ENCODE measurements around the gene EXOC3L2. TPM values are rescaled to one million over a fixed set of nuclear protein-coding genes. Genes with fewer than 3 reads are reported as not detected.

Gene EXOC3L2
- total RNA-seq, 1 experiment from 2014 or later = 0.08 TPM

- Histone ChIP-seq H3K4me1 (ENCODE audit: control insufficient read depth, insufficient read depth, low read length) (no peaks in the 10 kb centered on the region; the same call in 1 of the 2 replicates), H3K27me3 (ENCODE audit: control insufficient read depth, insufficient read depth, low read length) (no peaks in the 10 kb centered on the region), H3K36me3 (ENCODE audit: control insufficient read depth, insufficient read depth, low read length) (no peaks in the 10 kb centered on the region; the same call in 1 of the 2 replicates), H3K27ac (ENCODE audit: low read length) (no peak overlapping the region), H3K9me3 (ENCODE audit: control insufficient read depth, insufficient read depth, low read depth, low read length) (no peaks in the 10 kb centered on the region), H3K4me3 (ENCODE audit: low read depth in 2 of 2, low read length in 2 of 2) (no peak overlapping the region)
- ATAC-seq (no peak), DNase-seq (ENCODE audit: low read depth, low spot score) (no peak)
- ChIA-PET CTCF (no interaction called here), POLR2A (no interaction called here)
- intact Hi-C loops (cut with micrococcal nuclease; ENCODE audit: unreplicated experiment) (loop anchor here (10.0 kb wide), 1 partner anchor 71 kb away; the partner anchor contains the start of gene CKM), in situ Hi-C loops (cut with HindIII; ENCODE audit: low pct_unique_long_range_greater_than_20kb, low sequenced_read_pairs) (no loop called here)
- TF ChIP-seq TCF7L2 (IDR thresholded peaks at IDR 0.05; ENCODE audit: low read depth, low read length) (no peak), POLR2AphosphoS5 (IDR thresholded peaks at IDR 0.05; ENCODE audit: low read depth, low read length) (no peak), SIN3A (IDR thresholded peaks at IDR 0.05; ENCODE audit: borderline replicate concordance, insufficient read depth, low read depth, low read length) (no peak)
- TF ChIP-seq, protein P1, sequence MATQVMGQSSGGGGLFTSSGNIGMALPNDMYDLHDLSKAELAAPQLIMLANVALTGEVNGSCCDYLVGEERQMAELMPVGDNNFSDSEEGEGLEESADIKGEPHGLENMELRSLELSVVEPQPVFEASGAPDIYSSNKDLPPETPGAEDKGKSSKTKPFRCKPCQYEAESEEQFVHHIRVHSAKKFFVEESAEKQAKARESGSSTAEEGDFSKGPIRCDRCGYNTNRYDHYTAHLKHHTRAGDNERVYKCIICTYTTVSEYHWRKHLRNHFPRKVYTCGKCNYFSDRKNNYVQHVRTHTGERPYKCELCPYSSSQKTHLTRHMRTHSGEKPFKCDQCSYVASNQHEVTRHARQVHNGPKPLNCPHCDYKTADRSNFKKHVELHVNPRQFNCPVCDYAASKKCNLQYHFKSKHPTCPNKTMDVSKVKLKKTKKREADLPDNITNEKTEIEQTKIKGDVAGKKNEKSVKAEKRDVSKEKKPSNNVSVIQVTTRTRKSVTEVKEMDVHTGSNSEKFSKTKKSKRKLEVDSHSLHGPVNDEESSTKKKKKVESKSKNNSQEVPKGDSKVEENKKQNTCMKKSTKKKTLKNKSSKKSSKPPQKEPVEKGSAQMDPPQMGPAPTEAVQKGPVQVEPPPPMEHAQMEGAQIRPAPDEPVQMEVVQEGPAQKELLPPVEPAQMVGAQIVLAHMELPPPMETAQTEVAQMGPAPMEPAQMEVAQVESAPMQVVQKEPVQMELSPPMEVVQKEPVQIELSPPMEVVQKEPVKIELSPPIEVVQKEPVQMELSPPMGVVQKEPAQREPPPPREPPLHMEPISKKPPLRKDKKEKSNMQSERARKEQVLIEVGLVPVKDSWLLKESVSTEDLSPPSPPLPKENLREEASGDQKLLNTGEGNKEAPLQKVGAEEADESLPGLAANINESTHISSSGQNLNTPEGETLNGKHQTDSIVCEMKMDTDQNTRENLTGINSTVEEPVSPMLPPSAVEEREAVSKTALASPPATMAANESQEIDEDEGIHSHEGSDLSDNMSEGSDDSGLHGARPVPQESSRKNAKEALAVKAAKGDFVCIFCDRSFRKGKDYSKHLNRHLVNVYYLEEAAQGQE (IDR thresholded peaks at IDR 0.05; ENCODE audit: insufficient read depth in 1 of 2, low read depth in 2 of 2, low read length in 1 of 2) = no peak
- TF ChIP-seq, protein P2, sequence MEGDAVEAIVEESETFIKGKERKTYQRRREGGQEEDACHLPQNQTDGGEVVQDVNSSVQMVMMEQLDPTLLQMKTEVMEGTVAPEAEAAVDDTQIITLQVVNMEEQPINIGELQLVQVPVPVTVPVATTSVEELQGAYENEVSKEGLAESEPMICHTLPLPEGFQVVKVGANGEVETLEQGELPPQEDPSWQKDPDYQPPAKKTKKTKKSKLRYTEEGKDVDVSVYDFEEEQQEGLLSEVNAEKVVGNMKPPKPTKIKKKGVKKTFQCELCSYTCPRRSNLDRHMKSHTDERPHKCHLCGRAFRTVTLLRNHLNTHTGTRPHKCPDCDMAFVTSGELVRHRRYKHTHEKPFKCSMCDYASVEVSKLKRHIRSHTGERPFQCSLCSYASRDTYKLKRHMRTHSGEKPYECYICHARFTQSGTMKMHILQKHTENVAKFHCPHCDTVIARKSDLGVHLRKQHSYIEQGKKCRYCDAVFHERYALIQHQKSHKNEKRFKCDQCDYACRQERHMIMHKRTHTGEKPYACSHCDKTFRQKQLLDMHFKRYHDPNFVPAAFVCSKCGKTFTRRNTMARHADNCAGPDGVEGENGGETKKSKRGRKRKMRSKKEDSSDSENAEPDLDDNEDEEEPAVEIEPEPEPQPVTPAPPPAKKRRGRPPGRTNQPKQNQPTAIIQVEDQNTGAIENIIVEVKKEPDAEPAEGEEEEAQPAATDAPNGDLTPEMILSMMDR (IDR thresholded peaks at IDR 0.05) = no peak
- BruUV-seq (replicated peaks) = no TSS peak
These were observed 8.9 kb upstream of the EXOC3L2 start for GRCh38 chr19:45254044-45254531.

DNA sequence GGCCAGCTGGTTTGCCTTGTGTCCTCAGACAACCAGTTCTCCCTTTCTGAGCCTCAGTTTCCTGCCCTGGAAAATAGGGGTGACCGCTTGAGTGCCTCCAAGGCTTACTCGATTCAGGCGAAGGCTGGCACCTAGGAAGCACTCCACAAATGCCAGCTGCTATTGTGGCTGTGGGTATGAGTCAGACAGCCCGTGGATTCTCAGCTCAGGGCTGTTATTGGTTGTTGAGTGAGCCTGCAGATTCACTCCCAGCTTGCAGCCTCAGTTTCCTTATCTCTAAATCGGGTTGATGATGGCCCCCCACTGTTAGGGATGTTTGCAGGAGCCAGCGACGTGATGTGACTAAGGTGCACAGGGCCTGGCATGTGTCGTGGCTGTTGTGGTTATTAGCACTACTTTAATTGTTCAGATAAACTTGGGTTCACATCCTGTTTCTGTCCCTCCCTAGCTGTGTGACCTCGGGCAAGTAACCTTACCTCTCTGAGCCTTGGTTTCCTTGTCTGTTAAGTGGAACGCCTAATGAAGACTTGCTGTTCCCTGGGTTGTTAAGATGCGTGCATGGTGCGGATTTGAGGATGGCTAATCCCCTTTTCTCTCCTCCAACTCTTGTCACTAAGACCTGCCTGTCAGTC lies 8.3 kb upstream of the EXOC3L2 start:
- H3K27me3 ChIP-seq (ENCODE audit: control insufficient read depth, insufficient read depth, low read length) = no peaks in the 10 kb centered on the region
- H3K27ac ChIP-seq (ENCODE audit: low read length) = no peak overlapping the region
- ATAC-seq (no peak), DNase-seq (ENCODE audit: low read depth, low spot score) (no peak)
- CTCF ChIA-PET = interaction anchor here (0.6 kb wide), 1 partner anchor 423 kb away, joined by 5 read pairs; no protein-coding TSS in a partner anchor
- BruUV-seq (replicated peaks) = TSS peak; percentile 38
- intact Hi-C loops (cut with micrococcal nuclease; ENCODE audit: unreplicated experiment) = loop anchor here (10.0 kb wide), 1 partner anchor 71 kb away; the partner anchor contains the start of gene CKM
- in situ Hi-C loops (cut with HindIII; ENCODE audit: low pct_unique_long_range_greater_than_20kb, low sequenced_read_pairs) = no loop called here
- no peaks in the 10 kb centered on the region; the same call in 1 of the 2 replicates for H3K36me3 ChIP-seq (ENCODE audit: control insufficient read depth, insufficient read depth, low read length)
- no peaks in the 10 kb centered on the region; the same call in 1 of the 2 replicates for H3K4me1 ChIP-seq (ENCODE audit: control insufficient read depth, insufficient read depth, low read length)
- POLR2A ChIA-PET = no interaction called here
- no peak for TF ChIP-seq SIN3A (IDR thresholded peaks at IDR 0.05; ENCODE audit: borderline replicate concordance, insufficient read depth, low read depth, low read length)
- no peak for TF ChIP-seq POLR2AphosphoS5 (IDR thresholded peaks at IDR 0.05; ENCODE audit: low read depth, low read length)
- TF ChIP-seq, protein P2 (IDR thresholded peaks at IDR 0.05) = no peak
- TF ChIP-seq, protein P1 (IDR thresholded peaks at IDR 0.05; ENCODE audit: insufficient read depth in 1 of 2, low read depth in 2 of 2, low read length in 1 of 2) = no peak
- TF ChIP-seq TCF7L2 (IDR thresholded peaks at IDR 0.05; ENCODE audit: low read depth, low read length) = no peak
- H3K4me3 ChIP-seq (ENCODE audit: low read depth in 2 of 2, low read length in 2 of 2) = no peak overlapping the region
- H3K9me3 ChIP-seq (ENCODE audit: control insufficient read depth, insufficient read depth, low read depth, low read length) = no peaks in the 10 kb centered on the region

Data from Panc1 (cell line).